Right atrium auricular region (tissue), 2 donors: ENCODE data around the gene CRIM1. TPM values are rescaled to one million over a fixed set of nuclear protein-coding genes. Genes with fewer than 3 reads are reported as not detected.

ENCODE experiments used
- DNase-seq: peaks from one replicate; pipeline ENCODE4 v3.0.0-alpha.2; 2019; ENCODE audit warnings: low spot score
- H3K27ac ChIP-seq, 2 donors: fragments of 200-600 bp; sonication (generic); 1 replicate in 1 of 2; 2 replicates in 1 of 2; pipeline ENCODE4 v1.5.1; 2016 to 2019
- H3K27me3 ChIP-seq, 2 donors: fragments of 200-600 bp; sonication (generic); one replicate each; pipeline versions ENCODE4 v1.5.1 to v1.6.0; 2017 to 2019
- H3K36me3 ChIP-seq: fragments of 200-600 bp; sonication (generic); one replicate; pipeline ENCODE4 v1.5.1; 2016
- H3K4me1 ChIP-seq, 2 donors: fragments of 200-600 bp; sonication (generic); one replicate each; pipeline versions ENCODE4 v1.5.1 to v1.6.0; 2017 to 2019
- H3K4me3 ChIP-seq, 2 donors: fragments of 200-600 bp; sonication (generic); 1 replicate in 1 of 2; 2 replicates in 1 of 2; pipeline ENCODE4 v1.5.1; 2017 to 2019; ENCODE audit warnings: mild to moderate bottlenecking in 1 of 2, moderate library complexity in 1 of 2
- H3K9me3 ChIP-seq, 2 donors: fragments of 200-600 bp; sonication (generic); one replicate each; pipeline ENCODE4 v1.5.1; 2019
- CTCF ChIP-seq, 2 donors: fragments of 200-600 bp; sonication (generic); IDR thresholded peaks; one replicate each; pipeline ENCODE4 v1.5.1; 2019; ENCODE audit warnings: antibody characterized with exemption in 2 of 2
- total RNA-seq, 2 donors: library from RNA; depleted of rRNA; stranded (reverse); fragments of >200 nt; gene quantifications; one replicate each; pipeline ENCODE4 v1.1.0, GENCODE V29; 2016

Gene CRIM1
- total RNA-seq, 2 donors from 2014 or later: 49.1 to 71.3 TPM

GRCh38 chr2:36559221-36559942 is 203.8 kb downstream of the CRIM1 start:
- H3K4me3 ChIP-seq: no peak overlapping the region
- no peak overlapping the region for H3K27ac ChIP-seq
- no peaks in the 10 kb centered on the region for H3K27me3 ChIP-seq
- no peak for DNase-seq
- no peak for TF ChIP-seq CTCF (IDR thresholded peaks at IDR 0.05)
- H3K36me3 ChIP-seq: peaks cover 16% of the 10 kb centered on the region
- H3K4me1 ChIP-seq: peaks cover 0 to 4% of the 10 kb centered on the region in 2 donors
- H3K9me3 ChIP-seq: no peaks in the 10 kb centered on the region

GRCh38 chr2:36560726-36561125 is 205.1 kb downstream of the CRIM1 start:
- DNase-seq: no peak
- H3K4me1 ChIP-seq: peaks cover 0 to 4% of the 10 kb centered on the region in 2 donors
- no peak overlapping the region for H3K4me3 ChIP-seq
- TF ChIP-seq CTCF (IDR thresholded peaks at IDR 0.05): no peak
- H3K9me3 ChIP-seq: no peaks in the 10 kb centered on the region
- H3K27me3 ChIP-seq: no peaks in the 10 kb centered on the region
- H3K27ac ChIP-seq: peak overlapping the region; percentile 46 to 57
- H3K36me3 ChIP-seq: peaks cover 4% of the 10 kb centered on the region

- Histone ChIP-seq H3K27ac (peak overlapping the region; percentile 46 to 57), H3K4me3 (no peak overlapping the region), H3K9me3 (no peaks in the 10 kb centered on the region), H3K36me3 (no peaks in the 10 kb centered on the region), H3K4me1 (peaks cover 0 to 4% of the 10 kb centered on the region in 2 donors), H3K27me3 (no peaks in the 10 kb centered on the region)
- no peak for TF ChIP-seq CTCF (IDR thresholded peaks at IDR 0.05)
- no peak for DNase-seq
These were observed 205.8 kb downstream of the CRIM1 start for GRCh38 chr2:36561237-36561944.

- no peaks in the 10 kb centered on the region for H3K27me3 ChIP-seq
- H3K36me3 ChIP-seq: no peaks in the 10 kb centered on the region
- H3K9me3 ChIP-seq: no peaks in the 10 kb centered on the region
- TF ChIP-seq CTCF (IDR thresholded peaks at IDR 0.05): no peak
- H3K4me1 ChIP-seq: peaks cover 0 to 4% of the 10 kb centered on the region in 2 donors
- DNase-seq: no peak
- H3K4me3 ChIP-seq: no peak overlapping the region
- peak overlapping the region; percentile 36 to 57 for H3K27ac ChIP-seq
These were observed 206.7 kb downstream of the CRIM1 start for GRCh38 chr2:36562240-36562639.

- H3K4me1 ChIP-seq: peaks cover 0 to 4% of the 10 kb centered on the region in 2 donors
- no peak for TF ChIP-seq CTCF (IDR thresholded peaks at IDR 0.05)
- no peaks in the 10 kb centered on the region for H3K36me3 ChIP-seq
- H3K9me3 ChIP-seq: no peaks in the 10 kb centered on the region
- peak overlapping the region in 1 of 2 donors; percentile 36 for H3K27ac ChIP-seq
- H3K4me3 ChIP-seq: no peak overlapping the region
- DNase-seq: no peak
- H3K27me3 ChIP-seq: no peaks in the 10 kb centered on the region
These were observed 207.5 kb downstream of the CRIM1 start for GRCh38 chr2:36562973-36563532.
